GM15510 (cell line): ENCODE measurements around the gene TRAF2.
"Not testable (repeated sequence)": the region's sequence is repeated elsewhere in the genome, so short reads cannot be mapped to it uniquely, and the experiment has no call there.

Experiments used
- POLR2A ChIP-seq: IDR thresholded peaks from 3 replicates; pipeline ENCODE4 v1.6.1; 2011; ENCODE audit warnings: borderline replicate concordance; ENCODE audit not compliant: insufficient read length; ENCODE audit errors: extremely low read depth

Gene TRAF2, protein sequence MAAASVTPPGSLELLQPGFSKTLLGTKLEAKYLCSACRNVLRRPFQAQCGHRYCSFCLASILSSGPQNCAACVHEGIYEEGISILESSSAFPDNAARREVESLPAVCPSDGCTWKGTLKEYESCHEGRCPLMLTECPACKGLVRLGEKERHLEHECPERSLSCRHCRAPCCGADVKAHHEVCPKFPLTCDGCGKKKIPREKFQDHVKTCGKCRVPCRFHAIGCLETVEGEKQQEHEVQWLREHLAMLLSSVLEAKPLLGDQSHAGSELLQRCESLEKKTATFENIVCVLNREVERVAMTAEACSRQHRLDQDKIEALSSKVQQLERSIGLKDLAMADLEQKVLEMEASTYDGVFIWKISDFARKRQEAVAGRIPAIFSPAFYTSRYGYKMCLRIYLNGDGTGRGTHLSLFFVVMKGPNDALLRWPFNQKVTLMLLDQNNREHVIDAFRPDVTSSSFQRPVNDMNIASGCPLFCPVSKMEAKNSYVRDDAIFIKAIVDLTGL

DNA sequence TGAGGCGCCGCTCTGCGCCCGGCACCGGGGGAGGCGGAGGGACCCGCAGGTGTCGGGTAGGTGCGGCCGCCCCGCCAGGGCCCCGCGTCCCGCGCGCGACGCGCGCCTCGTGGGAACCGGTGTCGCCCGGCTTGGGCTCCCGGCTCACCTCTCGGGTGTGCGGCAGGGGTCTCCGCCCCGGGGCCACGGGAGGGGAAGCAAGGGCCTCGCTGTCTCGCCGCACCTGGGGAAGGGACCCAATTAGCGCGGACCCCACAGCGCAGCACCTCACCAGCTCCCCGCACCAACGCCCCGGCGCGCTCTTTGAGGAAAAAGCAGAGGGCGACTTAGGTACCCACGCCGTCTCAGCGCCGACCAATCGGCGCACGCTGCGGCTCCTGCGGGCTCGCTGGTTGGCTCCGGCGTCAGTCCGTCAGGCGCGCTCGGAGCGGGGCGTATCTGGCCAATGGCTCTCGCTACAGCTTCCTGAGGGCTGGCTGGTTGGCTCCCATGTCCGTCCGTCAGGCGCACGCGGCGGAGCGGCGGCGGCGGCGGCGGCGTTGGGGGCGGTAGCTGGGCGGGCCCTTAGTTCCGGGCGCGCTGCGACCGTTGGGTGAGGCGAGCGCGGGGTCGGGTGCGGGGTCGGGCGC is at the start of gene TRAF2:
Gene TRAF2, plus strand, starts transcription at position 567 of the 629 bp plus-strand sequence. CDS start 12,225 bp downstream, outside the sequence.
- peak; percentile 97 for TF ChIP-seq POLR2A

DNA sequence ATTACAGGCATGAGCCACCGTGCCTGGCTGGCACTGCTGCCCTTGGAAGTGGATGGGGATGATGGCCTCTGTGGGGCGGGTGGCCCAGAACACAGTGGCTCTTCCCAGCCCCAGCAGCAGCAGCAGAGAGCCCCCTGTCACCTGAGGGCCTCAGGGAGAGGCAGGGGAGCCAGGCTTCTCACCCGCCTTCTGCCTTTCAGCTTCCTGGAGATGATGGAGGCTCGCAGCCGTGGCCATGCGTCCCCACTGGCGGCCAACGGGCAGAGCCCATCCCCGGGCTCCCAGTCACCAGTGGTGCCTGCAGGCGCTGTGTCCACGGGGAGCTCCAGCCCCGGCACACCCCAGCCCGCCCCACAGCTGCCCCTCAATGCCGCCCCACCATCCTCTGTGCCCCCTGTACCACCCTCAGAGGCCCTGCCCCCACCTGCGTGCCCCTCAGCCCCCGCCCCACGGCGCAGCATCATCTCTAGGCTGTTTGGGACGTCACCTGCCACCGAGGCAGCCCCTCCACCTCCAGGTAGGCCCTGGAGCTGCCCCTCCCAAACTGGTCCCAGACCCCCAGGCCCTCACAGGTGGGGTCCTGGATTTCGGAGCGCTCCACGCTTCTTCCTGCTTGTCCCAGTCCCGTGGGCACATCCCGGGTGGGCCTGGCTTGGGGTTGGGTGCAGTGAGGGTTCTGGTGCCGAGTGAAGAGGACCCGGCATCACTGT is 49.0 kb upstream of the TRAF2 start:
- TF ChIP-seq POLR2A, result no peak

DNA sequence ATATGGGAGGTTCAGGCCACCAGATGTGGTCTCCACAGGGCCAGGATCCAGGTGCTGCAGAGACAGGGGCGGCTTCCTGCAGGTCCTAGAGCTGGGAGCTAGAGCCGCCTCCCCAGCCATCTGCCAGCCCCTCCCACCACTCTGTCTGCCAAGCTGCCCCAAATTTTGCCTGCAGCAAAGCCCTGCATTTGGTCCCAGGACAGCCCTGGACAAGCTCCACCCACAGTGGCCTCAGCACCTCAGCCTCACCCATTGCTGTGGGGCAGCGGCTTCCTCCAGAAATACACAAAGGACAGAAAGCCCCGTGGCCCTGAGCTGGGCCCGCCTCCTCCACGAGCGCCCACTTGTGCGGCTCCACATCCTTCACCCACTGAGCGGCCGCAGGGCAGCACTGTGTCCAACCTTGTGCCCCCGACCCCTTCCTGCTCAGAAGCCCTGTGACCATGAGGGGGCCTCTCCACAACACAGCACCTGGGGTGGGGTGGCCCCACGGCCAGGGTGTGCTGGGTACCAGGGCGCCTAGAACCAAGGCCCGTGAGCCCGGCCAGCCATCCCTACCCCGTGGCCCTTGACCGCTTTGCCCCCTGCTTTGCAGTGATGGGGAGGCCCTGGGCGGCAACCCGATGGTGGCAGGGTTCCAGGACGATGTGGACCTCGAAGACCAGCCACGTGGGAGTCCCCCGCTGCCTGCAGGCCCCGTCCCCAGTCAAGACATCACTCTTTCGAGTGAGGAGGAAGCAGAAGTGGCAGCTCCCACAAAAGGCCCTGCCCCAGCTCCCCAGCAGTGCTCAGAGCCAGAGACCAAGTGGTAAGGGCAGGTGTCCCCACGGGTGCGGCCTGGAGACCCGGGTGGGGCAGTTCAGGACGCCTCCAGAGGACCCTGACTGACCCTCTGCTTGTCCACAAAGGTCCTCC is 47.7 kb upstream of the TRAF2 start:
- TF ChIP-seq POLR2A, result no peak

DNA sequence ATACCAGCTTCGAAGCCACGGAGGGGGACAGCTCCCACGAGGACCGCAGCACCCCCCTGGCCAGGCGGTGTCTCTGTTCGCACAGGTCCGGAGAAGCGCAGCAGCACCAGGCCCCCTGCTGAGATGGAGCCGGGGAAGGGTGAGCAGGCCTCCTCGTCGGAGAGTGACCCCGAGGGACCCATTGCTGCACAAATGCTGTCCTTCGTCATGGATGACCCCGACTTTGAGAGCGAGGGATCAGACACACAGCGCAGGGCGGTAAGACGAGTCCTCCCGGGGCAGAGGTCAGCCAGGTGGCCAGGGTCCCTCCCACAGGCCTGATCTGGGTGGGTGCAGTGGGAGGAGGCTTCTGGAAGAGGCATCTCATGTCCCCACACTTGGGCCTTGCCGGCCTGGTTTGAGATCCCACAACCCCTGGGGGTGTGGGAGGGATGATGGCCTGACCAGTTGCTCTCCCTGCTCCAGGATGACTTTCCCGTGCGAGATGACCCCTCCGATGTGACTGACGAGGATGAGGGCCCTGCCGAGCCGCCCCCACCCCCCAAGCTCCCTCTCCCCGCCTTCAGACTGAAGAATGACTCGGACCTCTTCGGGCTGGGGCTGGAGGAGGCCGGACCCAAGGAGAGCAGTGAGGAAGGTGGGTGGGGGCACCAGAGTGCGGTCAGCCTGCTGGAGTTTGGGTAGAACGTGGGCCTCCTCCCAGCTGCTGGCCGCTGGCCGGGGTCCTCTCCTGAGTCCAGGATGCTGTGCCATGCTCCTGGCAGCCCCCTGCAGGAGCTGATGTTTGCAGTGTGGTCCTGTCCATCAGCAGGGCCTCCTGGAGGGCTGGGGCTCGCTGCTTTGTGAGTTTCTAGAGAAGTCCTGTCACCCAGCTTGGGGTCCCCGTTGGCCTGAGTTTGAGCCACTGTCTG is 46.8 kb upstream of the TRAF2 start:
- TF ChIP-seq POLR2A, result no peak

DNA sequence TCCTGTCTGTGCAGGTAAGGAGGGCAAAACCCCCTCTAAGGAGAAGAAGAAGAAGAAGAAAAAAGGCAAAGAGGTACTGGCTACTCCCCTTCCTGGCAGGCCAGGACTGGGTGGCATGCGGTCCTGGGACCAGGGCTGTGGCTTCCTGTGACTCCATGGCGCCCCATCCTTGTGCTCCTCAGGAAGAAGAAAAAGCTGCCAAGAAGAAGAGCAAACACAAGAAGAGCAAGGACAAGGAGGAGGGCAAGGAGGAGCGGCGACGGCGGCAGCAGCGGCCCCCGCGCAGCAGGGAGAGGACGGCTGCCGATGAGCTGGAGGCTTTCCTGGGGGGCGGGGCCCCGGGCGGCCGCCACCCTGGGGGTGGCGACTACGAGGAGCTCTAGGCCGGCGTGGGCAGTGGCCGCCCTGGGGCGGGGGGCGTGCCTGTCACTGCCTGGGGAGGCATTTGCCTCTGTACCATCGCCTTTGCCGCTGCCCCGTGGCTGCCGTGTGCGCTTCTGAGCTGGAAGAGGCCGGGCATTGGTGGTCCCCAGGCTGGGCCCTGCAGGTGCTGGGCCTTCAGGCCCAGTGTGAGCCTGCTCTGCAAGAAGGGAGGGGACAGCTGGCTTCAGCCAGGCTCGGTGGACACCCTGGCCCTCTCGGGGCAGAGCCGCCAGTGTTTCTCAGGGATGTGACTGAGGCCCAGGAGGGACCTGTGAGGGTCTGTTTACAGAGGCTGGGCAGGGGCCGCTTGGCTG is 46.0 kb upstream of the TRAF2 start:
- TF ChIP-seq POLR2A, result no peak

DNA sequence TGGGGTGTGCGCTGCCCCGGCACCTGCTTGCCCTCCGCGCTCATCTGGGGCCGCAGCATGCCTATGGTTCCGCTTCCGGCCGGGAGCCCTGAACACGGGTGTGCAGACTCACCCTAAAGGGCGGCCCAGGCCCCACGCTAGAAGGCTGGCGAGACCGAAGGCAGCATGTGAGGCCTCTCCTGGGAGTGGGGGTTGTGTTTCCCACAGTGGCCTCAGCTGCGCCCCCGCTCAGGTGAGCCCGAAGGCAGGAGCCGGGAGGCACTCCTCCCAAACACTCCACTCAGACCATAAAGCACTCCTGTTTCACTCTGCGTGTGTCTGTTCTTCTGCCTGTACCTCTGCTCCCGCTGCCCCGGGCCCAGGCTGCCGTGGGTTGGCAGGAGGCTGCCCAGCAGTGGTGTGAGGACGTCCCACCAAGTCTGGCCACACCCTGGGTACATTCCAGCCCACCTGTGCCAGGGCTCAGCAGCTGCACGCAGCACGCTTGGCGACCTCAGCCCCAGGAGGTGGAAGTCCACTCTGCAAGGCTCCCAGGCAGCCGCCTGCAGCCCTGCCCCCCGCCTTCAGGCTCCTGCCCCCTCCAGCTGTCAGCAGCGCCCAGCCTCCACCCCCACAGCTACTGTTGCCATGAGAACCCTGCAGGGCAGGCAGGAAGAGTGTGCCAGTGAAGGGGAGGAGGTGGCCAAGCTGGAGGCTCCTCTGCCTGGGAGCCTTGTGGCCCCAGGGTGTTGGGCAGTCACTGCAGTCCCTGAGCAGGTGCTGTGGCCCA is 45.3 kb upstream of the TRAF2 start:
- TF ChIP-seq POLR2A, result no peak

DNA sequence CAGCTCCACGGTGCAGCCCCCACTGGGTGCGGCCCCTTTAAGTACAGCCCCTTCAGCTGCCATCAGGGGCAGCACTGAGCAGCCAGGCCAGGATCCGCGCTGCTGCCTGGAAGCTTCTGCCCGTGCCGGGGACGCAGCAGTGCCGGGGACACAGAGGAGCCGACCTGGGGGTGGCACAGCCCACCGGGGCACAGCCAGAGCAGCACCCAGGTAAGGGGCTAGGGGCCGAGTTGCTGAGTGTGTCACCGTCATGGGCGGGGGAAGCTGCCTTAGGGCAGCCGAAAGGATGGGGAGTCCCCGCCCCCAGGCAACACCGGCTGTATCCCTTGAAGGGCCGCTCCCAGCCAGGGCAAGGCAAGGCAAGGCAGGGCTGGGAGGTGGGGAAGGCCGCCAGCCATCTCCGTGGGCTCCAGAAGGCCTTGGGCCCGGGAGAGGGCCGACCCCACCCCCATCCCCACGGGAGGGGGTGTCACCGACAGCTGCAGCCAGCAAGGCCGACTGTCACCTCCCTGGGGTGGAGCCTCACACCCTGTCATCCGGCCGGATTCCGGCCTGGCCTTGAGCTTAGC is 43.9 kb upstream of the TRAF2 start, which contains the start of gene AJM1:
Gene AJM1, plus strand, starts transcription at position 99 of the 569 bp plus-strand sequence. CDS start 1,937 bp downstream, outside the sequence.
- TF ChIP-seq POLR2A, result not testable (repeated sequence)

DNA sequence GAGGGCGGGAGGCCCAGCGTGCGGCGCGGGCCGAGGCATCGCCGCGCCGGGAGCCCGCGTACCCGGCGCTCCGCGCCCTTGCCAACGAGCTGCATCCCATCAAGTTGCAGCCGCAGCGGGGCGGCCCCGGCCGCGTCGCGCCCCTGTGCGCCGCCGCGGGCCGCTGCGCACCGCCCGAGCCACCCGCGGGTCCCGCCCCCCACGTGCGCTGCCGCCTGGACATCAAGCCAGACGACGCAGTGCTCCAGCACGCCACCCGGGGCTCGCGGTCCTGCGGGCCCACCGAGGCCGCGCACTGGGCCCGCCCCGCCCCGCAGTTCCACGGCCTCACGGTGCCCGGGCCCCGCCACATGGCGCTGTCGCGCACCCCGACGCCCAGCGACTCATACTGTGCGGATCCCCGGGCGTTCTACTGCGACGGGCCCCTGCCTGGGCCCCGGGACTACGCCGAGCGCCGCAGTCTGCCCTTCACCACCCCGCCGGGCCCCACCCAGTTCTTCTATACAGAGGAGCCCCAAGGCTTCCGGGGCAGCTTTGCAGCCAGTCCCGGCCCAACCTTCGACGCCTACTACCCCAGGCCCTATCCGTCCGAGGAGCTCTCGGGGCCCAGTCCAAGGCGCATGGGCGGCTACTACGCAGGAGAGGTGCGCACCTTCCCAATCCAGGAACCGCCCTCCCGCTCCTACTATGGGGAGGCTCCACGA is 41.4 kb upstream of the TRAF2 start:
- no peak for TF ChIP-seq POLR2A

DNA sequence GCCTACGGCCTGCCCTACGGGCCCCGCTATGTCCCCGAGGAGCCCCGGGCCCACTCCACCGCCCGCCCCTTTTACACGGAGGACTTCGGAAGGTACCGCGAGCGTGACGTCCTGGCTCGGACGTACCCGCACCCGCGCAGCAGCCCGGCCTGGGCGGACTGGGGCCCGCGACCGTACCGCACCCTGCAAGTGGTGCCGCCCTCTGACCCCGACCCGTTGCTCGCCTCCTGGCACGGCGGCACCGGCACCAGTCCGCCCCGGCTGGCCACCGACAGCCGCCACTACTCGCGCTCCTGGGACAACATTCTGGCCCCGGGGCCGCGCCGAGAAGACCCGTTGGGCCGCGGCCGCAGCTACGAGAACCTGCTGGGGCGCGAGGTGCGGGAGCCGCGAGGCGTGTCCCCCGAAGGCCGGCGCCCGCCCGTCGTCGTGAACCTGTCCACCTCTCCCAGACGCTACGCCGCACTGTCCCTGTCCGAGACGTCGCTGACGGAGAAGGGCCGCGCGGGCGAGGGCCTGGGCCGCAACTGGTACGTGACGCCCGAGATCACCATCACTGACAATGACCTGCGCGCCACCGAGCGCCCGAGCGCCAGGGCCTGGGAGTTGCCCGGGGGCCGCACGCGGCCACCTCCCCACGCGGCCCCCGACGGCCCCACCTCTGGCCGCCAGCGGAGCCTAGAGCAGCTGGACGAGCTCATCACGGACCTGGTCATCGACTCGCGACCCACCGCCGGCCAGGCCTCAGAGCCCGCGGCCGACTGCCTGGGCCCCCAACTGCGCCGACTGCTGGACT is 40.7 kb upstream of the TRAF2 start:
- TF ChIP-seq POLR2A, result no peak
